Measurements from ENCODE around the gene PKD1.
"Not testable (repeated sequence)": the region's sequence is repeated elsewhere in the genome, so short reads cannot be mapped to it uniquely, and the experiment has no call there.

Gene PKD1

DNA sequence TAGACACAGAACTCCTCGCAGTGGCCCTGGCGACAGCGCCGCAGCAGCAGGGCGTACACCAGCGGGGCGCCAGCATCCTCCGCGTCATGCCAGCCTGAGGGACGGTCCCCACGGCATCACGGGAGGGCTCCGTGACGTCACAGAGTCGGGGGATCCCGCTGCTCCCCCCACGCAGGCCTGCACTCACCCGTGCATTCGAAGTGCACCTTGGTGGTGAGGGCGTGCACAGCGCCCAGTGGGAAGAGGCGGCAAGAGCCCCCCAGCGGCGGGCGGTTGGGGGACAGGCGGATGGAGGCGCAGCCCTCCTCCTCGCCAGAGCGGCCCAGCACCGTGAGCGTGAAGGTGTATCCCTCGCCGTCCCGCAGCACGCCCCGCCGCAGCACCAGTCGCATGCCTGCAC lies 29.5 kb downstream of the PKD1 start:
- not testable (repeated sequence) for DNase-seq

DNA sequence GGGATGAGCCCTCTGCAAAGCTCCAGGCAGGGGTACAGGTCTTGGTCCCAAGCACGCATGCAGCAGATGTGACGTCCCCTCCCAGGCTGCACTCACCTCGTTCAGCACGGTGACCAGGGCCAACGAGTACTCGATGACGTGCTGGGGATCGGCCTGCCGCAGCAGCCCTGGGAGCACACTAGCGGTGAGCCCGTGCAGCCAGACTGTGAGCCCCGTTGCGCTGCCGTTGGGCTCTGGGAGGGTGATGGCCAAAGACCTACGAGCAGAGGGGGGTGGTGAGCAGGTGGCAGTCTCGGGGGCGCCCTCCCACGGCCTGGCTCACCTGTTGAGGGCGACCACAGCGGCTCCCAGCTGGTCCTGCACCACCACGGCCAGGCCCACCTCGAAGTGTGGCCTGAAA lies 29.9 kb downstream of the PKD1 start:
- not testable (repeated sequence) for DNase-seq

DNA sequence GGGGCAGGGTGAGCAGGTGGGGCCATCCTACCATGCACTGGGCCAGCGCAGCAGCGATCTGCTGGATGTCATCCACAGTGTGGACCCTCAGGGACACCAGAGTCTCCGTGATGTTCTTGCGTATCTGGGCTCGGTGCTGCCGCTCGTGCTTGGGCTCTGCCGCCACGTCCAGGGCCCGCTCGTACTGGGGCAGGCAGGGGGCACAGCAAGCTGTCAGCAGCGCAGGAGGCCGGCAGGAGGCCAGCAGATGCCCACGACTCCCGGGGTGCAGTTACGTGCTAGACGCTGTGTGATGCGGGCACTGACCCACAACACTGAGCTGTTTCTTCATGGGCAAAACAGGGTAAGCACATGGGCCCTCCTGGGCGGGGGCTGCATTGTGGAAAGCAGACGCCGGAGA lies 30.4 kb downstream of the PKD1 start:
- not testable (repeated sequence) for DNase-seq

DNA sequence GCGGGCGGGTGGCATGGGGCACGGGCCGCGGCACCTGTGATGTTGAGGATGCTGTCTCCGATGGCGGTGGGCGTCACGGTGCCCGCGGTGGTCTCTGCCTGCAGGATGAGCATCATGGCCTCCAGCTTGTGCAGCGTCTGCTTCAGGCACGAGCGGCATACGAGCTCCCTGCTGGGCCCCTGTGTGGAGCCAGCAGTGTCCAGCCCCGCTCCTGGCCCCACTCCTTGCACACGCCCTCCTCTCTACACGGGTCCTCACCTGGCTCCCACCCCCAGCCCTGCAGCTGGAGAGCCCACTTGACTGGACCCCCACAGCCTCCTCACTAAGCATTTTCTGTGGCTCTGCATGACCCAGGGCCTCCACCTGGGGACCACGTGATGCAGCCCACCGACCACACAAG lies 31.2 kb downstream of the PKD1 start:
- DNase-seq: not testable (repeated sequence)

DNA sequence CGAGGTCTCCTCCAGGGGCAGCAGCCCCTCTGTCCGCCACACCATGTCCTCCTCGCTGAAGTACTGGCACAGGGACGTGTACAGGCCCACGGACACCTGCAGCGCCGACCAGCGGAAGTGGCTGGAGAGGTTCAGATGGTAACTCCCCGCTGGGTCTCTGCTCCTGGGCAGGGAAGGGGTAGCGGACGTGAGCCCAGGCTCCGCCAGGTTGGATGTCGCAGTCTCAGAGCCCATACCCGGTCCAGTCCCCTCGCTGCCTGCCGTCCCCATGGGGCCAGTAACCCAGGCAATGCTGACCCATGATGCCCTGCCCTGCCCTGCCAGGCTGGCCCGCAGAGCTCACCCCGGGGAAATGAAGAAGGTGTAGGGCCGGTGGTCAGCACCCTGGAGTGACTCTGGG lies 33.2 kb downstream of the PKD1 start:
- DNase-seq: no peak

DNA sequence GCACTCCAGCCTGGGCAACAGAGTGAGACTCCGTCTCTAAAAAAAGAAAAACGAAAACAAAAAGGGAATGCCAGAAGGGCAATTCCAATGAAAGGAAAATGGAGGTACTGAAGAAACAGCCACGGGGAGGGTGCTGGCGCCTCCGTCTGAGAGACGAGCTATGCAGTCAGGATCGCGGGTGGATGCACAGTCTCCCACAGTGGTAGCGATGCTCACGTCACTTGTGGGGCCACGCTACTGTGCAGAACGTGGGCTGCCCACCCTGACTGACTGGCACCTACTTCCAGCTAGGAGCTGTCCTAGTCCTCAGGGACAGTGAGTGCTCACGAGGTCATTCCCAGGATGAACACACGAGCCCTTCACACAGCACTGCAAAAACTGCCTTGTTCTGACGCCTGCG lies 34.1 kb downstream of the PKD1 start:
- DNase-seq: not testable (repeated sequence)

DNA sequence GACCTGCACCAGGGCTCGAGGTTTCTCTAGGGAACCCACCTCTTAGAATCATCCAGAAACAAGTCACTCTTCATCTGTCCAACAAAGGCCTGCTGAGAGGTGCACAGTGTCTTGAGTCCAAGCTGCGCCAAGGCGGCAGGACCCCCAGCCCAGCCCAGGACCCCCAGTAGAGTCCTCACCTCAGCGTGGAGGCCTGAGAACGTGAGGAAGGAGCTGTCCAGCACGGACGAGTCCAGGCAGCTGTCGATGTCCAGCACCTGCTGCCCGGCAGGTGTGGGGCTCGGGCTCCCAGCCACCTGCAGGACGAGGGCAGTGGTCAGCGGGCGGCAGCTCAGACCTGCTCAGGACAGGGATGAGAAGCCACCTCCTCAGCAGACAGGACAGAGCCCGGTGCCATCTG lies 38.0 kb downstream of the PKD1 start:
- DNase-seq: not testable (repeated sequence)

DNA sequence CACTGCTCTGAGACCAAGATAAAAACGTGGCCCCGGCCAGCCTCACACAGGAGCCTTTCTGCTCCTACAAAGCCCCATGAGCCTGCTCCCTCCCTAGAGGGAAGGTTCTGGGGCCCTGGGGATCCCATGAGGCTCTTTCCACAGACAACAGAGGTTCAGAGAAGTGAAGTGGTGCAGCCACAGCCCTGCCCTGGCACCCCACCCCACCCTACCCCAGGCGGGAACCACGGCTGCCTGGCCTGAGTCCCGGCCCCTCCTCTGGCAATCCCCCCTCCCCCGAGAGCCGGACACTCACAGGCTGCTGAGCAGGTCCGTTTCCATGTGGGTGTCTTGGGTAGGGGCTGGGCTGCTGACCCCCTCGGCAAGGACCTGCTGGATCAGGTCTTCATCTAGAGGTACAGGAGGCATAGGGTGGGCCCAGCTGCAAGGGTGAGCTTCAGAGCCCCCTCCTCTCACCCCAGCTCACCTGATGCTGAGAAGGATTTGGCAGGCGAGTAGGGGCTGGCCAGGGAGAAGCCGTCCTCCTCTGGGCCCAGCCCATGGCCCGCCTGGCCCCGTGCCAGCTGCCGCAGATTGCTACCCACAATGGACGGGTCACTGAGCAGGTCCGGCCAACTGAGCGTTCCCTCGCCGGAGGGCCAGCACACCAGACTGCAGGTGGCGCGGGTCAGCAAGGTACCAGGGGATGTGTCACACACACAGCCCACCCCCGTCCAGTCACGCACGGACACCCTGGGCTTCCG lies 38.7 kb downstream of the PKD1 start:
- DNase-seq: no peak

DNA sequence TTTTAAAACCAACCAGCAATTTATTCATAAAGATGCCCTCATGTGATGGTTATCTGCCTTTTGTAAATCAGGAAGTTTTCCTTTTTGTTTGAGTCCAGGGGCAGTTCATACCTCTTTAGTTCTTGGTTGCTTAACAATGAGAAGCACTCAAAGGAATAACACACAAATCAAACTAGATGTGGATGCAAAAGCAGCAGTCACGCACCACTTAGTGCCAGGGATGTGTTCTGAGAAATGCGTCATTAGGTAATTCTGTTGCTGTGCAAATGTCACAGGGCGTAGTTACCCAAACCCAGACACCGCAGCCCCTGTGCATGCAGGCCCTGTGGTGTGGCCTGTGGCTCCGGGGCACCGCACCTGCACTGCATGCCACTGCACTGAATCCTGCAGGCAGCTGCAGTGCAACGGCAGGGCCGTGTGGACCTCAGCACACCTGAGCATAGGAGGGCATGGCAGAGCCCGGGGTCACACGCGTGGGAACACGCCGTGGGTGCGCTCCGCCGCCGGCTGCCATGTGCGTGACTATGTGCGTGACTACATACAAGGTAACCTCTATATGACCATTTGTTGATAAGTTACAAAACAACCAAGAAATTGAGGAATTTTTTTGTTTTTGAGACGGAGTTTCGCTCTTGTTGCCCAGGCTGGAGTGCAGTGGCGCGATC lies 39.6 kb downstream of the PKD1 start:
- no peak for DNase-seq

DNA sequence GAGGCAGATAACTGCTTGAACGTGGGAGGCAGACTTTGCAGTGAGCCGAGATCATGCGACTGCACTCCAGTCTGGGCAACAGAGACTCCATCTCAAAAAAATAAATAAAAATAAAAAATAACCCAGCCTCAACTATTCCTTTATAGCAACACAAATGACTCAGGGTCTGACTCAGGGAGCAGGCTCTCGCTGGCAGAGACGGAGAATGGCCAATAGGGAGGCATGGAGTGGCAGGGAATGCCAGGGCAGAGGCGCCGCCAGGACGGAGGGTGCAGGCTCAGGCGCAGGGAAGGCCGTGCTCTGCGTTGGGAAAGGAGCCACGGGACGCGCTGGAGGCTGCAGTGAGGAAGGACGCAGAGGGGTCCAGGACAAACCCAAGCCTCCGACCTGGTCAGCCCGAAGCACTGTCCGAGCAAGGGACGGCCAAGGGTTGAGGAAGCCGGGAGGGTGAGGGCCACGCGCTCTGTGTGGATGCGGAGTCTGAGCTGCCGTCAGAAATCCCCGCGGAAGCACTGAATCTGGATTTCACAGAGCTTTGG lies 40.3 kb downstream of the PKD1 start:
- no peak for DNase-seq

DNA sequence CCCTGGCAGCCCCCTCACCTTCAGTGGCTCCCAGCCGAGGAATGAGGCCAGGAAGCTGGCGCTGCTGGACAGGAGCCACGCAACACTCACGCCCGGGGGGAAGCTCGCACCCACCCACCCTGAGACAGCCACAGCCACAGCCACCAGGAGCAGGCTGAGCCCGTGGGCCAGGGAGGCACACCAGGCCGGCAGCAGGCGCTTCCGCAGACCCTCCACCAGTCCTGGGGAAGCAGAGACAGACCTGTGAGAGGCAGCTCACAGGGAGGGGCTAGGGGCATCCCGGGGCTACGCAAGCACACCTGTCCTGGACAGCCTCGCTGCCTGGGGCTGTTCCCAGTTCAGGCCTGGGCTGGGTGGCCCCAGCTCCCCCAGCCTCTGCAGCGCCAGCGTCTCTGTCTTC lies 41.9 kb downstream of the PKD1 start:
- no peak for DNase-seq

DNA sequence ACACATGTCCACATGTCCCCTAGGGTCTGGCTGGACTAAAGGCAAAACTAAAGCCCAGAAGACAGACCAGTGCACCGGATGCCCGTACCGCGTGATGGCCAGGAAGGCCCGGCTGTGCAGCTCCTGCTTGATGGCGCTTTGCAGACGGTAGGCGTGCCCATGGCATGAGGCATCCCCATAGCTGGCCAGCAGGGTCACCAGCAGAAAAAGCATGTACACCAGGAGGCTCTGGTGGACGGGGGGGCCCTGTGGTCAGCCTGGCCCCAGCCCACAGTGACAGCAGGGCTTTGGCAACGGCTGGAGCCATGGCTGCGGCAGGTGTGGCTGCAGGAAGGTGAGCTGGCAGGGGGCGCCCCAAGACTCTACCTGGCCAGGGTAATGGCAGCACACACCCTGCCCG lies 42.8 kb downstream of the PKD1 start:
- DNase-seq: no peak

DNA sequence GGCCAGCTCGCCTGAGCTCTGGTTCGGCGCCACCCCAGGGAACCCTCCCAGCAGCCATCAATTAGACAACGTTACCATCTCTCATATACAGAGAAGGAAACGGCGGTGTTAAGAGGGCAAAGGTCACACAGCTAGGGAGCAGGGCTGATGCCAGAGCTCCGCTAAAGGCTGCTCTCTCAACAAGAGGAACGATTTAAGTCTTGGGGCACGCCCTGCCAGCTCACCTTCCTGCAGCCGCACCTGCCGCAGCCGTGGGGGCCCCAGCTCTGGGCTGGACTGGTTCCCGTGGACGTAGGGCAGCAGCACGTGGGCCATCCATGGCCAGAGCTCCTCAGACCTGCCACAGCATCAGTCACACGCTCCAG lies 43.5 kb downstream of the PKD1 start:
- DNase-seq: no peak

DNA sequence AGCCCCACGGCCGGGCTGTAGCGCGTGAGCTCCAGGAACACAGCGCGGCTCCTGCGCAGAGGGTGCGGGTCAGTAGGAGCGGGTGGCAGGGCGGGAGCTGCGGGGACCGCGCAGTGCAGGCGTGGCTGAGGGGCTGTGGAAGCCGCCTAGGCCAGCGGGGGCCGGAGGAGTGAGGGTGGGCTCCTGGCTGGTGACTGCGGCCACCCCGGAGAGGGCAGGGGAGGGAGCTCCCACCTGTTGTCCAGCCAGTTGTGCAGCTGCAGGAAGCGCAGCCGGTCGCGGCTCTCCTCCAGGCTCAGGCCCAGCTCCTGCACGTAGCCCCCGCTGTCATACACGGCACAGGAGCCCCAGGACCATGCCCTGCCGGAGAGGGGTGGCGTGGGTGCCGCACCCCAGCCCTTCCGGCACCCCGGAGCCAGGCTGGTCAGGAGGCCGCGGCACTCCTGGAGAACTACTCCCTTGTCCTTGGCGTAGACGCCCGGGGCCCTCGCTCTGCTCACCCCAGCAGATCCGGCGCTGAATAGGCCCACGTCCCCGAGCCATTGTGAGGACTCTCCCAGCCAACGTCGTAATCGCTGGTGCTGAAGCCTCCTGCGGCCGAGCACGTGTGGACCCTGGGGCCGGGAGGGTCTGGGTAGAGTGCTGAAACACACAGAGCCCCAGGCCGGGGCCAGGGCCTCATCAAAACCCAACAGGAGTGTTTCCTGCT lies 44.0 kb downstream of the PKD1 start:
- no peak for DNase-seq

DNA sequence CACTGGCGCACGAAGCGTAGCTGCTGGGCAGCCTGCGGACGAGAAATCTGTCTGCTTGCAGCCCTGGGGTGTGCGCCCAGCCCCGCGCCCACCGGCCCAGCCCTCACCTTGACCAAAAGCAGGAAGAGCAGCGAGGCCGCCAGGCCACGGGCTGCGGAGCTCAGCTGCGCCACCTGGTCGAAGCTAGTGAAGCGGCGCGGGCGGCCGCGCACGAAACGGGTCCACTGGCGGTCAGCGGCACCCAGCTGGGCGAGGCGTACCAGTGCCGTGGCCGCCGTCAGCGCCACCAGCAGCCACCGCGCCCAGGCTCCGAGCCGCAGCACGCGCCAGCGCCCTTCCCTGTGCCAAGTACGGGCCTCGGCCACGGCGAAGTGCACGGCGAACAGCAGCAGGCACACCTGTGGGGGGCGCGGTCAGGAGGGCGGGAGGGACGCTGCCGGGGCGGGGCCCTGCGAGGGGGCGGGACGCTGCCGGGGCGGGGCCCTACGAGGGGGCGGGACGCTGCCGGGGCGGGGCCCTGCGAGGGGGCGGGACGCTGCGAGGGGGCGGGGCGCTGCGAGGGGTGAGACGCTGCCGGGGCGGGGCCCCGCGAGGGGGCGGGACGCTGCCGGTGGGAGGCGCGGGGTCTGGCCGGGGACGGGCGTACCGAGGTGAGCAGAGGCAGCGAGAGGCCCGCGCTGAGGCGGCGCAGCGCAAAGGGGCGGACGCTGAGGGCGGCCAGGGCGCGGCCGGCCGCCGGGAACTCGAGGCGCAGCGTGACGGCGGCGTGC lies 44.7 kb downstream of the PKD1 start:
- peak in 2 of 5 donors; percentile 18 to 59 for DNase-seq

DNA sequence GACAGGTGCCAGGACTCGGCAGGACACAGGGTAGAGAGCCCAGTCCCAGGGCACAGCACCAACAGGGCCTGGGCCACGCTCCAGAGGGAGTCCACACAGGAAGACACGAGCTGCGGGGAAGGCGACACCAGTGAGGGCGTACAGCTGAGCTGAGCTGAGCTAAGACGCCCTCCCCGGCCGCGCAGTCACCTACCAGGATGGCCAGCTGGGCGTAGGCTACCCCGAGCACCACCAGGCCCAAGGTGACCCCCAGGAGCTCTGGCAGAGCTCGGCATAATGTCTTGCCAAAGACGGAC lies 45.3 kb downstream of the PKD1 start:
- no peak for DNase-seq

DNA sequence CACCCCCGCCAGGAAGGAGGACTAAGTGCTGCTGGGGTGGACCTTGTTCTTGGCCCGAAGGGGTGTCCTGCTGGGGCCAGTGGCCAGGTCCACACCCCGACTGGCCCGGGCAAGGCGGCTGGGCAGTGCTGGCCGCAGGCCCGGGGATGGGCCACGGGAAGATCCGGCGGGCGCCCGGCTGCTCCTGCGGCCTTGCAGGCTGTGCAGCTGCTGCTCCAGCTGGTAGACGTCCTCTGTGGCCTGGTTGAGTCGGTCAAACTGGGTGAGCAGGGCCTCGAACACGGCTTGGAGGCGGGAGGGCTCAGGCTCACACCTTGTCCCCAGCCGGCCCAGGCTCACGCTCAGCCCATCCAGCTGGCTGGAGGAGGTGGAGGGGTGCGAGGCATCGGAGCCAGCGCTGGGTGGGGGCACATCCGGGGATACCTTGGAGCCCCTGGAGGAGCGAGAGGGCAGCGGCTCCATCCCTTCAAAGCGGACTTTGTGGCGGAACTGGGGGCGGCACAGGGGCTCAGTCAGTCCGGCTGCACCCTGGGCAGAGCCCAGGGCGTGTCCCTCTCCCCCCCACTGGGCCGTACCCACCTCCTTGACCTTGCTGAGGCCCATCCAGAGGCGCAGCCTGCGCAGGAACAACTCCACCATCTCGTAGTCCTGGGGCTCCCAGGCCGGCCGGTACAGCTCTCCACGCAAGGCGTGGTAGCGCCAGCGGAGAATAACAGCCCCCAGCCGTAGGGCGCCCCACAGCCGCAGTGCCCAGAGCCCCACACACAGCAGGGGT lies 45.8 kb downstream of the PKD1 start:
- DNase-seq: no peak

DNA sequence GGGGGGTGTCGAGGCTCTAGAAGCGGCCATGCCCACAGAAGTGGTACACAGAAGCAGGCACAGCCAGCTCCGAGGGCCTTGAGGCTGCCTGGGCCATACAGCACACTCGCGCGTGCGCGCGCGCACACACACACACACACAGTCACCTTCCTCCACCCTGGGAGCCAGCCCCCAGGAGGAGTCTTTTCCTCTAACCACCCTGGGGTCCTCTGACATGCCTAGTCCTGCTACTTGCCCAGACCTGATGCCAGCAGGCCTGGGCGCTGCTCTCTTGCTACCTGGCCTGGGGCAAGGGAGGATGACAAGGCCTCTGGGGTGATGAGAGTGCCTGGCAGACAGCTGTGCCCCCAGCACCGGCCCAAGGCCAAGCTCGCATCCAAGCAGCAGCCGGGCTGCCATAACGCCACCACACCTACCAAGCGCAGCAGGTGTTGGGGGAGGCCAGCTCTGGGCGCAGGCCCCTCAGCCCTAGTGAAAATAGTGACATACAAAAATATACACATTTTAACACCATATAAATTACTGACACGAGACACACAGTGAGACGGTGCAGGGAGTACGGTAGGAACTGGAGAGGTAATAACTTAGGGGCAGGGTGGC lies 46.8 kb downstream of the PKD1 start:
- no peak for DNase-seq

DNA sequence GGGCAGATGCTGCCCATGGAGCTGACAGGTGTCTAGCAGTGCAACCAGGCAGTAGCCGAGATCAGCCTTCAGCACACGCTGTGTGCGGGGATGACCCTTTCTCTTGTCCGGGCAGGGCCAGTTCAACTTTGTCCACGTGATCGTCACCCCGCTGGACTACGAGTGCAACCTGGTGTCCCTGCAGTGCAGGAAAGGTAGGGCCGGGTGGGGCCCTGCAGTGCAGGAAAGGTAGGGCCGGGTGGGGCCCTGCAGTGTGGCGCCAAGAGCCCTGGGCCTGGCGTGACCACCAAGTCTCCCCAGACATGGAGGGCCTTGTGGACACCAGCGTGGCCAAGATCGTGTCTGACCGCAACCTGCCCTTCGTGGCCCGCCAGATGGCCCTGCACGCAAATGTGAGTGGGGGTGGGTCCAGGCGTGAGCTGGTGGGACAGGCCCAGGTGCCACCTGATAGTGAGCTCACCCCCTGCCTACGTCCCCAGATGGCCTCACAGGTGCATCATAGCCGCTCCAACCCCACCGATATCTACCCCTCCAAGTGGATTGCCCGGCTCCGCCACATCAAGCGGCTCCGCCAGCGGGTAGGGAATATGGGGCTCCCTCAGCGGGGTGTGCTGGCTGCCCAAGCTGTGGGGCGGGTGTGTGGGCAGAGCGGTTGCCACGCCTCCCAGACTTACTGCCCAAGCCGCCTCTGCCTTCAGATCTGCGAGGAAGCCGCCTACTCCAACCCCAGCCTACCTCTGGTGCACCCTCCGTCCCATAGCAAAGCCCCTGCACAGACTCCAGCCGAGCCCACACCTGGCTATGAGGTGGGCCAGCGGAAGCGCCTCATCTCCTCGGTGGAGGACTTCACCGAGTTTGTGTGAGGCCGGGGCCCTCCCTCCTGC lies 47.7 kb downstream of the PKD1 start:
- DNase-seq: no peak

DNA sequence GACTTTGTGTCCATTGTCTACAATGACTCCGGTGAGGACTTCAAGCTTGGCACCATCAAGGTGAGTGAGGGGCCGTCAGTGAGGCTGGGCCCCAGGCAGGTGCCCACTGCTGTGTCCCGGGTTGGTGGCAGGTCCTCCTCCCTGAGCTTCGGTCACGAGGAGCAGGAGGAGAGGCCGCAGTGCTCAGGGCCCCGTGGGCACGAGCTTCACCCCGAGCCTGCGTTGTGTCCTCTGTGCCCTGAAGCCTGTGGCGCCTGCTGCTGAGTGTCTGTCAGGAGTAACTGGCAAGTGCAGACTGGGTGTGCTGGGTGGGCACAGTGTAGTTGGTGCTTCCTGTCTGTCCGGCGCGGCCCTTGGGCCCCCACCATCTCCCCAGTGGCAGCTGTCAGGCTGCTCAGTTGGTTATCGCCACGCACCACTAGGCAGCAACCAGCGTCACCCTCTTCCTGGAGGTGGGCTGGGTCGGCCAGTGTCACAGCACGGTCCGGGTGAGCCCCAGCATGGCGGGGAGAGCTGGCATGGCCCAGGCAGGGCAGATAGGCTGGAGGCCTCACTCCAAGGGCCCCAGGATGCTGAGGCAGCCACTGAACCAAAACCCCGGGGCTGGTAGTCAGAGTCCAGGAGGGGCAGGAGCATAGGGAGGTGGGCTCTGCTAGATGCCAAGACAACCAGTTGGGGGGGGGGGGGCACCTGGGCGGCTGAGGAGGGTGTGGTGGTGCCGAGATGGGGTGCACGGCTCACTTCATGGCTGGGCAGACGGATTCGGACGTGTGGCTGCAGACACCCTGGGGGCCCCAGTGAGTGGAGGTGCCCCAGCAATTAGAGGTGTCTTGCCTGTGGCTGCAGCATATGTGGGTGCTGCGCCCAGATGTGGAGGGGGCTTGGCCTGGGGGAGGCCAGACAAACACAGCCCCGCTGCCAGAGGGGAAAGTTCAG lies 48.6 kb downstream of the PKD1 start:
- DNase-seq: no peak
